HEK293 (cell line): ENCODE measurements around the gene HSD17B8.
"Not testable (repeated sequence)": the region's sequence is repeated elsewhere in the genome, so short reads cannot be mapped to it uniquely, and the experiment has no call there.

Source experiments
- CTCF ChIA-PET: fragments of 350-600 bp; formaldehyde crosslinking; extraction: SDS; loops from one replicate; lab custom pipeline; 2021; ENCODE audit warnings: antibody characterized with exemption; lab: Yijun Ruan, JAX
- POLR2A ChIA-PET: fragments of 300-600 bp; formaldehyde crosslinking; extraction: SDS; loops from one replicate; lab custom pipeline; 2020; ENCODE audit warnings: antibody characterized with exemption, inconsistent platforms; lab: Yijun Ruan, JAX
- H3K27ac ChIP-seq: fragments of 200-500 bp; sonication (Bioruptor generic); 2 replicates; pipeline ENCODE4 v1.5.1; 2014; ENCODE audit warnings: low read depth, low read length, control low read depth, inconsistent platforms; ENCODE audit errors: extremely low read depth
- H3K36me3 ChIP-seq, 2 experiments: fragments of 200-500 bp in 1 of 2; sonication (Bioruptor generic) in 1 of 2; 1 replicate in 1 of 2; 2 replicates in 1 of 2; pipeline ENCODE4 v1.5.1; 2014 to 2017; ENCODE audit warnings: inconsistent platforms in 2 of 2, low read length in 2 of 2; ENCODE audit not compliant: control insufficient read depth in 2 of 2, insufficient read depth in 1 of 2
- H3K4me1 ChIP-seq: fragments of 200-500 bp; sonication (Bioruptor generic); 2 replicates; pipeline ENCODE4 v1.5.1; 2014; ENCODE audit warnings: mild to moderate bottlenecking, low read length, inconsistent platforms; ENCODE audit not compliant: control insufficient read depth, insufficient read depth
- H3K4me3 ChIP-seq: 2 replicates; pipeline ENCODE4 v1.5.1; 2011; ENCODE audit warnings: low read depth, mild to moderate bottlenecking, control low read depth, low read length, moderate library complexity
- H3K9me3 ChIP-seq: fragments of 200-500 bp; sonication (Bioruptor generic); 2 replicates; pipeline ENCODE4 v1.5.1; 2014; ENCODE audit warnings: low read depth, low read length, inconsistent platforms; ENCODE audit not compliant: control insufficient read depth, insufficient read depth
- EGR2 ChIP-seq: fragments of 450-650 bp; formaldehyde crosslinking; IDR thresholded peaks from 2 replicates; pipeline ENCODE4 v1.5.1; 2016; ENCODE audit warnings: low read depth, missing biosample characterization, missing genetic modification characterization
- GFI1B ChIP-seq: fragments of 450-650 bp; formaldehyde crosslinking; IDR thresholded peaks from 2 replicates; pipeline ENCODE4 v1.5.1; 2016; ENCODE audit warnings: missing biosample characterization, missing genetic modification characterization
- IKZF3 ChIP-seq: fragments of 450-650 bp; IDR thresholded peaks from 2 replicates; pipeline ENCODE4 v1.5.0; 2018; ENCODE audit warnings: missing biosample characterization, mild to moderate bottlenecking, missing genetic modification characterization, moderate library complexity
- KLF9 ChIP-seq: fragments of 450-650 bp; formaldehyde crosslinking; IDR thresholded peaks from 2 replicates; pipeline ENCODE4 v1.5.1; 2016; ENCODE audit warnings: missing biosample characterization, missing genetic modification characterization, low read depth
- OSR2 ChIP-seq: fragments of 450-650 bp; formaldehyde crosslinking; IDR thresholded peaks from 2 replicates; pipeline ENCODE4 v1.5.1; 2016; ENCODE audit warnings: missing biosample characterization, missing genetic modification characterization
- PRDM1 ChIP-seq: fragments of 450-650 bp; formaldehyde crosslinking; IDR thresholded peaks from 2 replicates; pipeline ENCODE4; 2016; ENCODE audit warnings: missing biosample characterization, missing genetic modification characterization
- RBAK ChIP-seq: fragments of 450-650 bp; formaldehyde crosslinking; IDR thresholded peaks from 2 replicates; pipeline ENCODE4 v1.5.1; 2016; ENCODE audit warnings: missing biosample characterization, missing genetic modification characterization
- ZFHX2 ChIP-seq: fragments of 450-650 bp; formaldehyde crosslinking; conservative IDR thresholded peaks from 2 replicates; pipeline ENCODE4 v1.5.1; 2016; ENCODE audit warnings: missing biosample characterization, missing genetic modification characterization
- ZNF140 ChIP-seq: fragments of 450-650 bp; formaldehyde crosslinking; IDR thresholded peaks from 2 replicates; pipeline ENCODE4 v1.5.1; 2016; ENCODE audit warnings: missing biosample characterization, missing genetic modification characterization
- ZNF175 ChIP-seq: fragments of 450-650 bp; formaldehyde crosslinking; IDR thresholded peaks from 2 replicates; pipeline ENCODE4 v1.5.1; 2016; ENCODE audit warnings: missing biosample characterization, missing genetic modification characterization
- ZNF324 ChIP-seq: fragments of 450-650 bp; formaldehyde crosslinking; IDR thresholded peaks from 2 replicates; pipeline ENCODE4 v1.5.1; 2016; ENCODE audit warnings: missing biosample characterization, missing genetic modification characterization
- ZNF398 ChIP-seq: fragments of 450-650 bp; formaldehyde crosslinking; IDR thresholded peaks from 2 replicates; pipeline ENCODE4 v1.5.1; 2017; ENCODE audit warnings: missing biosample characterization, missing genetic modification characterization
- ZNF433 ChIP-seq: fragments of 450-650 bp; formaldehyde crosslinking; IDR thresholded peaks from 2 replicates; pipeline ENCODE4 v1.5.1; 2016; ENCODE audit warnings: missing biosample characterization, missing genetic modification characterization, low read depth
- ZNF510 ChIP-seq: fragments of 450-650 bp; formaldehyde crosslinking; IDR thresholded peaks from 2 replicates; pipeline ENCODE4 v1.5.1; 2018; ENCODE audit warnings: mild to moderate bottlenecking, missing genetic modification characterization, missing biosample characterization; ENCODE audit not compliant: insufficient replicate concordance
- ZNF521 ChIP-seq: fragments of 450-650 bp; formaldehyde crosslinking; IDR thresholded peaks from 2 replicates; pipeline ENCODE4 v1.5.1; 2017; ENCODE audit warnings: missing biosample characterization, mild to moderate bottlenecking, missing genetic modification characterization
- ZNF558 ChIP-seq: fragments of 450-650 bp; formaldehyde crosslinking; IDR thresholded peaks from 2 replicates; pipeline ENCODE4 v1.5.1; 2016; ENCODE audit warnings: missing biosample characterization, missing genetic modification characterization
- ZNF561 ChIP-seq: fragments of 450-650 bp; IDR thresholded peaks from 2 replicates; pipeline ENCODE4 v1.5.1; 2018; ENCODE audit warnings: missing biosample characterization, missing genetic modification characterization, borderline replicate concordance
- ZNF571 ChIP-seq: fragments of 450-650 bp; formaldehyde crosslinking; IDR thresholded peaks from 2 replicates; pipeline ENCODE4 v1.5.0; 2017; ENCODE audit warnings: missing biosample characterization, missing genetic modification characterization
- ZNF747 ChIP-seq: fragments of 450-650 bp; formaldehyde crosslinking; IDR thresholded peaks from 2 replicates; pipeline ENCODE4 v1.5.1; 2016; ENCODE audit warnings: missing biosample characterization, missing genetic modification characterization
- ZNF768 ChIP-seq: fragments of 450-650 bp; formaldehyde crosslinking; IDR thresholded peaks from 2 replicates; pipeline ENCODE4 v1.5.1; 2018; ENCODE audit warnings: missing biosample characterization, mild to moderate bottlenecking, missing genetic modification characterization
- ZSCAN23 ChIP-seq: fragments of 450-650 bp; formaldehyde crosslinking; IDR thresholded peaks from 2 replicates; pipeline ENCODE4 v1.5.1; 2016; ENCODE audit warnings: missing biosample characterization, missing genetic modification characterization
- TF ChIP-seq, protein P1 (sequence below): fragments of 450-650 bp; formaldehyde crosslinking; IDR thresholded peaks from 2 replicates; pipeline ENCODE4 v1.5.1; 2017; ENCODE audit warnings: missing biosample characterization, mild to moderate bottlenecking, missing genetic modification characterization, moderate library complexity
- TF ChIP-seq, protein P2 (sequence below): sonication (generic); formaldehyde crosslinking; IDR thresholded peaks from 2 replicates; pipeline ENCODE4 v1.8.1; 2022; ENCODE audit warnings: mild to moderate bottlenecking, moderate library complexity, missing genetic modification reagents
- TF ChIP-seq, protein P3 (sequence below): fragments of 450-650 bp; formaldehyde crosslinking; IDR thresholded peaks from 2 replicates; pipeline ENCODE4 v1.5.1; 2016; ENCODE audit warnings: missing biosample characterization, missing genetic modification characterization

HSD17B8 gene

DNA sequence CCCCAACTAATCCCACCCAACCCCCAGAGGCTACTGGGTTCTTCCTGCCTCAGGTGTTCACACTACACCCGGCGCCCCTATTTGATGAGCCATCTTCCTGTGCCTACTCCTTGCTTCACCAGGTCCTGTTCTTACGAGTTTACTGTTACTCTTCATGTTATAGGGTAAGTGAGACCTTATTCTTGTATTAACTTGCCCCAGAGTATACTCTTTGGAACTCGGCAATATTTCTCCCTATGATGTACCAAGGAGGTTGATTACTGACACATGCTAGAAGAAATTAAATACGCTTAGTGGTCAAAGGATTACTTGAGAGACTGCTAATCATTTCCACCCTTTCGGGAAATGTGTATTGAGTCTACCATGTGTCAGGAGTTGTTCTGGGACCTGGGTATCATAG, 12.8 kb downstream of the HSD17B8 start (continued):
- TF ChIP-seq ZNF747 (tag by site-specific recombination) (no peak), ZNF558 (tag by site-specific recombination) (no peak), ZNF175 (tag by site-specific recombination) (no peak), ZNF324 (tag by site-specific recombination) (no peak), ZNF140 (no peak), IKZF3 (tag by site-specific recombination) (no peak), RBAK (no peak)

DNA sequence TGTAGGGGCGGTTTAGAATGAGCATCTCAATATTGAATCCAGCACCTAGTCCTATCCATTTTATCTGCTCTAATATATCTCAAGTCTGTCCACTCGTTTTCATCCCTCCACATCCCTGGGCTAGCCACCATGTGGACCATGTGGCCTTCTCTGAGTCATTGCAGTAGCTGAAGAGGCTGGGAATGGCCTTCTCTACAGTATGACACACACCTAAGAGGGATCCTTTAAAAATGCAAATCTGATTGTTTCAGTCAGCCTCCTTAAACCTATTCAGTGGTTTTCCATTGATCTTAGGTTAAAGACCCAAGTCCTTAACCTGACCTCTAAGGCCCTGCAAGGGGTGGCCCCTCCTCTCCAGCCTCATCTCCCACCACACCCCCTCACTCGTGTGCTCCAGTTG, 13.2 kb downstream of the HSD17B8 start:
- ChIA-PET POLR2A (interaction anchor here (2.2 kb wide), 1 partner anchor 9 kb away, joined by 7 read pairs; the partner anchor contains the start of gene RING1), CTCF (interaction anchor here (0.6 kb wide), 1 partner anchor 1403 kb away, joined by 3 read pairs; no protein-coding TSS in a partner anchor)
- H3K27ac ChIP-seq = no peak overlapping the region

DNA sequence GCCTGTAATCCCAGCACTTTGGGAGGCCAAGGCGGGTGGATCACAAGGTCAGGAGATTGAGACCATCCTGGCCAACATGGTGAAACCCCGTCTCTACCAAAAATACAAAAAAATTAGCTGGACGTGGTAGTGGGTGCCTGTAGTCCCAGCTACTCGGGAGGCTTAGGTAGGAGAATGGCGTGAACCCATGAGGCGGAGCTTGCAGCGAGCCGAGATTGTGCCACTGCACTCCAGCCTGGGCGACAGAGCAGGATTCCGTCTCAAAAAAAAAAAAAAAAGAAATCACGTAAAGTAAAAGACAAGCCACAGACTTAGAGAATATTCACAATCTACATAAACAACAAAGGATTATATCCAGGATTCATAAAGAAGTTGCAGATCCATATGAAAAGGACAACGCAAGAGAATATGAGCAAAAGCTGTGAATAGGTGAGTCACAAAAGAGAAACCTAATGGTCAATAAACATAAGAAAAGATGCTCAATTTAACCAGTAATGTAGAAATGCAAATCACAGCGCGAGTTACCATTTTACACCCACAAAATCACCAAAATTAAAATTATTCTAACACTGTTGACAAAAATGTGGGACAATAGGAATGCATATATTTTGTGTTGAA, 22.2 kb downstream of the HSD17B8 start:
- H3K36me3 ChIP-seq, H3K9me3 ChIP-seq, H3K4me1 ChIP-seq, H3K27ac ChIP-seq, H3K4me3 ChIP-seq: not testable (repeated sequence)
- POLR2A ChIA-PET = interaction anchor here (1.0 to 1.1 kb wide), 2 partner anchors 9 to 14 kb away, joined by 3 read pairs; no protein-coding TSS in a partner anchor
- CTCF ChIA-PET = interaction anchor here (0.6 to 1.3 kb wide), 3 partner anchors 16 to 227 kb away, joined by 3 to 4 read pairs (median 4); no protein-coding TSS in a partner anchor

More for the DNA sequence above, 13.2 kb downstream of the HSD17B8 start:
- peaks cover 5% of the 10 kb centered on the region for H3K4me1 ChIP-seq
- no peak overlapping the region for H3K4me3 ChIP-seq
- H3K9me3 ChIP-seq = no peaks in the 10 kb centered on the region
- no peaks in the 10 kb centered on the region for H3K36me3 ChIP-seq
- TF ChIP-seq, protein P1, sequence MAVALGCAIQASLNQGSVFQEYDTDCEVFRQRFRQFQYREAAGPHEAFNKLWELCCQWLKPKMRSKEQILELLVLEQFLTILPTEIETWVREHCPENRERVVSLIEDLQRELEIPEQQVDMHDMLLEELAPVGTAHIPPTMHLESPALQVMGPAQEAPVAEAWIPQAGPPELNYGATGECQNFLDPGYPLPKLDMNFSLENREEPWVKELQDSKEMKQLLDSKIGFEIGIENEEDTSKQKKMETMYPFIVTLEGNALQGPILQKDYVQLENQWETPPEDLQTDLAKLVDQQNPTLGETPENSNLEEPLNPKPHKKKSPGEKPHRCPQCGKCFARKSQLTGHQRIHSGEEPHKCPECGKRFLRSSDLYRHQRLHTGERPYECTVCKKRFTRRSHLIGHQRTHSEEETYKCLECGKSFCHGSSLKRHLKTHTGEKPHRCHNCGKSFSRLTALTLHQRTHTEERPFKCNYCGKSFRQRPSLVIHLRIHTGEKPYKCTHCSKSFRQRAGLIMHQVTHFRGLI (tag by site-specific recombination) = no peak
- TF ChIP-seq GFI1B (tag by site-specific recombination) (no peak), ZNF433 (tag by site-specific recombination) (no peak), ZNF521 (tag by site-specific recombination) (no peak), ZFHX2 (tag by site-specific recombination) (no peak), ZNF768 (no peak)
- TF ChIP-seq, protein P2, sequence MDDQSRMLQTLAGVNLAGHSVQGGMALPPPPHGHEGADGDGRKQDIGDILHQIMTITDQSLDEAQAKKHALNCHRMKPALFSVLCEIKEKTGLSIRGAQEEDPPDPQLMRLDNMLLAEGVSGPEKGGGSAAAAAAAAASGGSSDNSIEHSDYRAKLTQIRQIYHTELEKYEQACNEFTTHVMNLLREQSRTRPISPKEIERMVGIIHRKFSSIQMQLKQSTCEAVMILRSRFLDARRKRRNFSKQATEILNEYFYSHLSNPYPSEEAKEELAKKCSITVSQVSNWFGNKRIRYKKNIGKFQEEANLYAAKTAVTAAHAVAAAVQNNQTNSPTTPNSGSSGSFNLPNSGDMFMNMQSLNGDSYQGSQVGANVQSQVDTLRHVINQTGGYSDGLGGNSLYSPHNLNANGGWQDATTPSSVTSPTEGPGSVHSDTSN = no peak

DNA sequence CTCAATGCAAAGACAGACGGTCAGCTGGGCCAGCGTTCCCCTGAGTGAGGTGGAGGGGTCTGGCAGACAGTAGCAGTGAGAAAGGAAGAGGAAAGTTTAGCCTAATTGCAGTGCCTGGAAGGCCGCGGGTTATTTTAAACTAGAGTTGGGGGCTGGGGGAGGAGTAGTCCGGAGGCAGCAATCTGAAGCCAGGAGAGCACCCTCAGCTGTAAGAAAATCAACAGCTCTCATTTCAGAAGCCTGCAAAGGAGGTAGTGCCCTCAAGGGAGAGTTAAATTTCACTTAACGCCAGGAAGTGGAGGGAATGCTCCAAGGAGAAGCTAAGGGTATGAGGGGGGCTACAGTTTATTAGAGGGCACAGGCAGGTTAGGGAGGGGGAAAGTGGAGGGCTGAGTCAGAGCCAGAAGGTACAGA, 30.8 kb downstream of the HSD17B8 start:
- Histone ChIP-seq H3K27ac (peak overlapping the region; percentile 9; the same call in 1 of the 2 replicates), H3K9me3 (no peaks in the 10 kb centered on the region), H3K4me1 (peaks cover 6% of the 10 kb centered on the region), H3K4me3 (no peak overlapping the region), H3K36me3 (no peaks in the 10 kb centered on the region)
- ChIA-PET POLR2A (interaction anchor here (0.9 kb wide), 1 partner anchor 9 kb away, joined by 3 read pairs; no protein-coding TSS in a partner anchor), CTCF (interaction anchor here (0.6 to 2.8 kb wide), 5 partner anchors 13 to 453 kb away, joined by 3 to 12 read pairs (median 5); no protein-coding TSS in a partner anchor)
- TF ChIP-seq ZNF398 (peak; percentile 95), EGR2 (tag by site-specific recombination) (no peak), OSR2 (tag by site-specific recombination) (peak; percentile 80), ZSCAN23 (no peak), RBAK (no peak), ZNF571 (tag by site-specific recombination) (no peak), PRDM1 (tag by site-specific recombination) (peak; percentile 80), ZNF561 (tag by site-specific recombination) (no peak), ZNF140 (no peak), ZNF510 (tag by site-specific recombination) (no peak), KLF9 (tag by site-specific recombination) (no peak)
- TF ChIP-seq, protein P3, sequence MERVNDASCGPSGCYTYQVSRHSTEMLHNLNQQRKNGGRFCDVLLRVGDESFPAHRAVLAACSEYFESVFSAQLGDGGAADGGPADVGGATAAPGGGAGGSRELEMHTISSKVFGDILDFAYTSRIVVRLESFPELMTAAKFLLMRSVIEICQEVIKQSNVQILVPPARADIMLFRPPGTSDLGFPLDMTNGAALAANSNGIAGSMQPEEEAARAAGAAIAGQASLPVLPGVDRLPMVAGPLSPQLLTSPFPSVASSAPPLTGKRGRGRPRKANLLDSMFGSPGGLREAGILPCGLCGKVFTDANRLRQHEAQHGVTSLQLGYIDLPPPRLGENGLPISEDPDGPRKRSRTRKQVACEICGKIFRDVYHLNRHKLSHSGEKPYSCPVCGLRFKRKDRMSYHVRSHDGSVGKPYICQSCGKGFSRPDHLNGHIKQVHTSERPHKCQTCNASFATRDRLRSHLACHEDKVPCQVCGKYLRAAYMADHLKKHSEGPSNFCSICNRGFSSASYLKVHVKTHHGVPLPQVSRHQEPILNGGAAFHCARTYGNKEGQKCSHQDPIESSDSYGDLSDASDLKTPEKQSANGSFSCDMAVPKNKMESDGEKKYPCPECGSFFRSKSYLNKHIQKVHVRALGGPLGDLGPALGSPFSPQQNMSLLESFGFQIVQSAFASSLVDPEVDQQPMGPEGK (tag by site-specific recombination) = peak; percentile 74
